T follicular helper cell (primary cell): ENCODE results near the gene CDH2.

ENCODE experiments used
- DNase-seq: peaks from one replicate; pipeline ENCODE4 v3.0.0-alpha.2; 2020; ENCODE audit warnings: low read depth

CDH2 gene

DNA sequence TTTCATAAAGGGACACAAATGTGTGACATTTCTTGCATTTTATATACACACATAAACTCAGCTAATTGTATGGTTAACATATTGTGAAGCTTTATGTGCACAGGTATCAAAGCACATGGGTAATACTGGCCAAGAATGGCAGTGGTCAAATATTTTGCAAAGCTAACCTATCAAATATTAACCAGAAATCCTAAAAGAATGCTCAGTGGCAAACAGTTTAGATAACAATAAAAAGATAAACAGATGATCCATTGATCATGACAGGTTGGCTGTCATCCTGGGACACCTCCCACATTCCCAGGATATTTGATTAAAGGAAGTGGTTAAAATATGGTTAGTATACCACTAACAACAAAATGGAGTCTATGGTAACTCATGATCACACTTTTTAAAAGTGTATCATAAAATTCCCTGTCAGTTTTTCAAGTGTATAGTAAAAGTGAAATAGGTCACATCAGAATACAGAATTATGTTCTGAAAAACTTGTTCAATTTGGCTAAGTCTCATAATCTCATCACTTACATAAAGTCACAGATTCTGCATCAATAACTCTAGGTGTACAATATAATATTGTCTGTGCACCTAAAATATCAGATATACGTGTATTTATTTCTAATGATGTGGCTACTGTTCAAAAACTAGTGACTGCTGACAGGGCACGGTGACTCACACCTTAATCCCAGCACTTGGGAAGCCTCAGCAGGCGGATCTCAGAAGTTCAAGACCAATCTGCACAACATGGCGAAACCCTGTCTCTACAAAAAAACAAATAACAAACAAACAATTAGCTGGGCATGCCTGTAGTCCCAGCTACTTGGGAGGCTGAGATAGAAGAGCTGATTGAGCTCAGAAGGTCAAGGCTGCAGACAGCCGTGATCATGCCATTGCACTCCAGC is 48.9 kb downstream of the CDH2 start:
- DNase-seq = no peak

DNA sequence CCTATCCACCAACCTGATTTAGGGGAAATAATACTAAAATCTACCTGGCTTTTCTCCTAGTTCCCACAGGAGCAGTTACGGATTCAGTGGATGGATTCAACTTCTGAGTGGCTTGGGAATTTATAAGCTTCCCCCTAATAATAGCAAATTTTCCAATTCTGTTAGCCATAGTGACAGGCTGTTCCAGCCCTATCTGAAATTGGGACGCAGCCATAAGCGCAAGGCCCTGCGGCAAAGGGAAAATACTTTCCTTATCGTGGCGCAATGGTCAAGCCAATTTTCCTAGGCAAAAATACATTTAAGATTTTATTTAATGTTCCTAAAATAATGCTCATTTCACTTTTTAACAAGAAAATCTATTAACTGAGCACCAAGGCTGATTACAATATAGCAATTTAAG is 49.7 kb downstream of the CDH2 start:
- no peak for DNase-seq

GRCh38 chr18:28126768-28127167 is 50.2 kb downstream of the CDH2 start:
- no peak for DNase-seq

GRCh38 chr18:28125051-28125450 is 51.9 kb downstream of the CDH2 start:
- no peak for DNase-seq

DNA sequence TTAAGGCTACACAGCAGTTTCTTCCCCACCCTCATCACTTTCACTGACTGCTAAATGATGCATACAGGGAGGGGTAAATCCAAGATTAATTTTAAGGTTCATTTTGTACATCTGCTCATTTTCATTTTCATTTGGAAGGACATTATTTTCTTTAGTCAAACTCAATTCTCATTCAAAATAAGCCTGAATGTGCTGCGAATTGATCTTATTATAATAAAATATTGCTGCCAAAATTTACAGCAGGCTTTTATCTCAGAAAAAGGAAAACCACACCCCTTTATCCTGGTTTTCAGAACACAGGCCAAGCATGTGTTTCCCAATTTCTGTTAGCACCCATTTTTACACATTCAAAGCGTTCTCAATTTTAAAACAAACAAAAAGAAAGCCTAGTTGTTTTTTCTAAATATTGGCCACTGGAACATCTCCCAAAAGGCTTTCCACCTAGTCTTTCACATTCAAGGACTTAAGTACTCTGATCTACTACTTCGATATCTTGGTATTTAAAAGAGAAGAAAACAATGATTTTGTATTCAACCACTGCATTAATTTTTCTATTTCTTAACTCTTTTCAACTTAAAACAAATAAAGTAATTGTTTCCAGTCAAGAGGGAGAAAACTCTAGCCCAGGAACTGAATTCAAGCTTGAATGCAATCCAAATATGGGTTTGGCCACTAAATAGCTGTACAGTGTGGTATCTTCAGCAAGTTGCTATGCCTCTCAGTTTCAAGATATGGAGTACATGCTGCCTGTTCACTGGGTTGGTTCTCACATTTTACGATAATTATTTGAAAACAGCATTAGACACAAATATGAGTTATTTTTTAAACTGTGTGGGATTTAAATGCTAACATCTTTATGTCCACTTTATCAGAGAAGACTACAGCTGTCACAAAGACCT is 52.5 kb downstream of the CDH2 start:
- no peak for DNase-seq

GRCh38 chr18:28123401-28124030 is 53.4 kb downstream of the CDH2 start:
- no peak for DNase-seq

DNA sequence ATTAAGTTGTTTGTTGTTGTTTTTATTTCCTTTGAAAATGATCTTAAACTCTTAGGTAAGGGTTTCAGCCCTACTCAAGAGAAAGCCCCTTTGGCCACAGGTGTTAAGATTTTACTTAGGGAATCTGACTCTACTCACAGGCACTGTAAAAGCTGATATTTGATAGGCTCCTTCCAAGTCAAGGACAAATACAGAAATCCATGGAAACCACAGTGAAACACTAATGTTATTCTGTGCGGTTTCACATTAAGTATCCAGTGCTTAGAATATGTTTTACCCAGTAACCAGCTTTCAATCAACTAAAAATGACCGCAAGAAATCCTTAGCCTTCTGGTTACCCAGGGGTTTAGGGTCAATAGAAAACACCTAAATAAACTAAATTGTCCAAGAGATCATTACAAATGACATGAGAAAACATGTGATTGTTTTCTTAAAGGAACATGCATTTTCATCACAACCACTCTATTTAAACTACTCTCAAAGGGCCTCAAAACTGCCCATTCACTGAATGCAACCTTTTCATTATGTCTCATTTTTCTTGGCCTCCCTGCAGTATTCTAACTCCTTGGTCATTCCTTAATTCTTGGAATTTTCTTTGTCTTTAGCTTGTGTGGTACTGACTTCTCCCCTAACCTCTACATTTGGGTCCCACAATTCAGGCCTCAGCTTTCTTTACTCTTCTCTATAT is 56.0 kb downstream of the CDH2 start:
- DNase-seq = no peak

DNA sequence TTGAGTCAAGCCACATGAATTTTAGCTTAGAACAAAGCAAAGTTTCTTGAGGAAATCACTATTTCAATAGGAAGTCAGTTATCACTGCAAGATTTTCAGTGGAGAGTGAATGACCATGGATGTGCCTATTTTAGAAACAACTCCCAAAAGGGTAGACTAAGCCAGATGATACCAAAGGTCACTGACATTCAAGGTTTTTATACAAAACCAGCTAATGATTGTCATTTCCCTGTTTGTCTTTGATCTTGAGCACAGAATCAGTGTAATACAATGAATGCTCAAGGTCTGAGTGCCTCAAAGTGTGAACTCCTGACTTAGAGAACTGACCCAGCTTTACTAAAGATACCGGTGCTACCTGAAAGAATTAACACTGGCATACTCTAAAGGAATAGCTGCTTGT is 60.5 kb downstream of the CDH2 start:
- no peak for DNase-seq

DNA sequence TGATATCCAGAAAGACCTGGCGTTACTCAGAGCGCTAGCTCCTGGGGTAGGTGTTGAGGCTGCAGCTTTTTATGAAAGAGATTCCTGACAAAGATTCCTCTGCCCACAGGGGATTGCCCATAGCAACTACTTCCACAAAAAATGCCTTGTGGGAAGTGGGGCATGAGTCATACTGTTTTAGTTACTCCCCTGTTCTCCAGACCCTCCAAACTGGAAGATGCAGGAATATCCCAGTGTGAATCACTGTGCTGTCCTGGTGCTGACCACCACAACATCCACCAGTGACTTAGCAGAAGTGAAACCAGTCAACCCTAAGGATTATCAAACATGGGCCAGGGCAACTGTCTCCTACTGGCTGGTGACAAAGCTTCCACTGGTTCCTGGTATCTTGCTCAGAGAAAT is 61.8 kb downstream of the CDH2 start:
- DNase-seq = no peak

- DNase-seq = no peak
Observed at GRCh38 chr18:28114472-28114871, 62.5 kb downstream of the CDH2 start.

DNA sequence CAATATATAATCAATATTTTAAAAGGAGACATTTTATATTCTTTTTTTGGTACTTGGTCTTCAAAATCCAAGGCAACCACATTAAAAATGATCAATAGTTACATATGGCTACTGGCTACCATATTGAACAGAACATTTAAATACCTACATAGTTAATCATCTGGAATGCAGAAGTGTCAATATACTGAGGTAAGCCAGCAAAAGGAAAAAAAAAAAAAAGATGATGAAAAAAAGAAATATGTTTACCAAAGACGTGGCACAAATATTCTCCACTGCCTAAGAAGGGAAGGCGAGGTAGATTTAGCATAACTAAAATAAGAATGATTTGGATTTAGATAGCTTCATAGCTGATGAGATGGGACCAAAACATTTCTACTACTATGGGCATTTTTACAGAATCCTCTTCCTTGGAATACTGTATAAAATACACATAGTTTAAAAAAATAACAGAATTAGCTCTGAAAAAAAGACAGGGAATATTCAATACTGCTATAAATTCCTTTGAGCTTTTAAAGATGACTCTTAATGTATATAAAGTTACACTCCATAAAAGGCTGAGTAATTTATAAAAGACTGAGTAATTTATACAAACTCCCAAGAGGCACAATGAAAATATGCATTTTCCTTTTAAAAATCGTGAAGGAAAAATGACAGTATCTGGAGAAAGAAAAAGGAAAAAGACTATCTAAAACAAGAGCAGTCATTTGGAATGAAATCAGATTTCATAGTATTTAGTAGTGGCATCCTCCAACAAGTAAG is 63.5 kb downstream of the CDH2 start:
- DNase-seq = no peak

- no peak for DNase-seq
Observed at GRCh38 chr18:28112056-28112470, 64.9 kb downstream of the CDH2 start.

GRCh38 chr18:28110924-28111323 is 66.0 kb downstream of the CDH2 start:
- DNase-seq = no peak

- no peak for DNase-seq
Observed at GRCh38 chr18:28109781-28110560, 67.0 kb downstream of the CDH2 start.

DNA sequence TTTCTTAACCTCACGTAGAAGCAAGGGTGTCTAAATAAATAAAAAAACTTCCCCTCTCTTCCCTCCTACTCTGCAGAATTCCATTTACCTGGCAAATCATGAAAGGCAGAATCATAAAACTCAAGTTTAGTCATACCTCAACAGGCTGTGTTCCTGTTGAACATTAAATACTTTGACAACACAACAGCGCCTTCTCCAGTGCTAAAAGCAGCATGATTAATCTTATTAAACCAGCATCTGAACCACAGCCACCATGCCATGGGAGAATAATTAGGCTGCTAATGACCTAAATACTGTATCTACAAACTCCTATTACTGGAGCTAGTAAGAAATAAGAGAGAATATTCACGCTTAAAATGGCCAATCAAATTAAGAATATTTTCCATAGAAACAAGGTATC is 68.1 kb downstream of the CDH2 start:
- no peak for DNase-seq

- no peak for DNase-seq
Observed at GRCh38 chr18:28108254-28108653, 68.7 kb downstream of the CDH2 start.

DNA sequence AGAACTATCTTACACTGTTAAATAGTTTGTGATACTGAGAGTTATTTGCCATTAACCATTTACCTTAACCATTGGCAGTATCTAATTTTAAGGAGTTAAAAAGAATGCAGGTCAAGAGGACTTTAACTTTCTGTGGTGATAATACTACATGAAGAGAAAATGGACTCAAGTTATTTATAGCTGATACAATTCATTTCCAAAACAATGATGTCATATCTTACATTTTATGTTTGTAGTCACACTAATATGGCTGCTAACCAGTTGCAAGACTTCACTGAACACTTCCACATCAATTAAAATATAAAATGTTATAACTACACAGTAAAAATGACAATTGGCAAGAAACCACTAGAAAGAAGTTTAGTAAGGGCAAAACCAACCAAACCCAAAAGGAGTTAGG is 77.7 kb downstream of the CDH2 start:
- DNase-seq = no peak

DNA sequence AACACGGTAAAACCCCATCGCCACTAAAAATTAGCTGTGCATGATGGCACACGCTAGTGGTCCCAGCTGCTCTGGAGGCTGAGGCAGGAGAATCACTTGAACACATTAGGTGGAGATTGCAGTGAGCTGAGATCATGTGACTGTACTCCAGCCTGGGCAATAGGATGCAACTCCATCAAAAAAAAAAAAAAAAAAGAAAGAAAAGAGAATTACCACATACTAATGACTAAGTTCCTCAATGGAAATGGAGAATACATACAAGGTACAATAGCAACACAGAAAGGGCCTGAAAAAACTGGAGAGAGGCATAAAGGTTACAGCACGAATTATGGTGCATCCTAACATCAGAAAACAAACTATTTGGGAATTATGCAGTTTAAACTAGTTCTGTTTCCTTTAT is 81.3 kb downstream of the CDH2 start:
- no peak for DNase-seq

DNA sequence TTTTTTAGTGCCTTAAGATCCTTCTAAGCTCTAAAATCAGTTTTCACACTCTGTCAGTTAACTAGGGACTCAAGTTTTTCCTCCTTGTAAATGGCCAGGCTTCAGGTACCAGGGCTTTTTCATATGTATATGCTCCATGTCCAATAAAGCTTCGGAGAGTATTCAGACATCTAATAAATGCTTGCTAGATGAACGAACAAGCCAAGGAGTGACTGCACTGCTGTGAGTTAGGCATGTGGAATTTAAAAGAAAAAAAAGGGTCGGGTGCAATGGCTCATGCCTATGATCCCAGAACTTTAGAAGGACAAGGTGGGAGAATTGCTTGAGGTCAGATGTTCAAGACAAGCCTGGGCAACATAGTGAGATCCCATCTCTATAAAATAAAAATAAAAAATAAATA is 81.9 kb downstream of the CDH2 start:
- no peak for DNase-seq

- no peak for DNase-seq
Observed at GRCh38 chr18:28091197-28091596, 85.7 kb downstream of the CDH2 start.
